H1 (cell line): ENCODE results near the gene DDX51. TPM values are rescaled to one million over a fixed set of nuclear protein-coding genes. Genes with fewer than 3 reads are reported as not detected.

Experiments
- CTCF ChIA-PET: fragments of 300-600 bp; sonication (Branson Sonifier 250); formaldehyde crosslinking; loops from one replicate; lab custom pipeline; 2021; ENCODE audit not compliant: partially characterized antibody; lab: Charles Lee
- POLR2A ChIA-PET: fragments of 300-600 bp; sonication (Branson Sonifier 250); formaldehyde crosslinking; loops from one replicate; lab custom pipeline; 2021; ENCODE audit warnings: inconsistent platforms; ENCODE audit not compliant: partially characterized antibody; lab: Charles Lee
- DNase-seq, 2 experiments: peaks; one replicate each; pipeline versions ENCODE4 v3.0.0 to v3.0.0-alpha.2; 2010 to 2022; ENCODE audit warnings: low spot score in 2 of 2, low read depth in 1 of 2, mixed read lengths in 1 of 2
- FAIRE-seq: peaks from 2 replicates; lab custom pipeline; 2011; peaks lifted over from hg19 to GRCh38; lab: Jason Lieb, UNC
- H2AFZ ChIP-seq: 2 replicates; pipeline ENCODE4 v1.8.1; 2012; ENCODE audit warnings: low read length, inconsistent platforms
- H2AK5ac ChIP-seq: 2 replicates; pipeline ENCODE4 v1.6.1; 2013; ENCODE audit warnings: low read depth, low read length
- H2BK120ac ChIP-seq: replicated peaks from 2 replicates; pipeline ENCODE3; 2013; ENCODE audit warnings: low read depth, low read length, inconsistent platforms
- H2BK12ac ChIP-seq: 2 replicates; pipeline ENCODE4 v1.6.1; 2013; ENCODE audit warnings: low read depth, low read length
- H2BK15ac ChIP-seq: 2 replicates; pipeline ENCODE4 v1.6.1; 2013; ENCODE audit warnings: low read length
- H2BK20ac ChIP-seq: 2 replicates; pipeline ENCODE4 v1.6.1; 2013; ENCODE audit warnings: low read length
- H2BK5ac ChIP-seq: 2 replicates; pipeline ENCODE4 v1.6.1; 2013; ENCODE audit warnings: low read depth, low read length
- H3K14ac ChIP-seq: 2 replicates; pipeline ENCODE4 v1.6.1; 2013; ENCODE audit warnings: inconsistent platforms; ENCODE audit not compliant: insufficient read length
- H3K18ac ChIP-seq: 2 replicates; pipeline ENCODE4 v1.6.1; 2013; ENCODE audit warnings: low read length; ENCODE audit errors: extremely low read depth
- H3K23ac ChIP-seq: 2 replicates; pipeline ENCODE4 v1.6.1; 2013; ENCODE audit warnings: inconsistent platforms; ENCODE audit not compliant: insufficient read length
- H3K23me2 ChIP-seq: 2 replicates; pipeline ENCODE4 v1.6.1; 2013; ENCODE audit warnings: low read depth, low read length
- H3K27ac ChIP-seq: 2 replicates; pipeline ENCODE4 v1.6.1; 2011; ENCODE audit warnings: low read depth, low read length, inconsistent platforms
- H3K27me3 ChIP-seq, 4 experiments: replicated peaks in 1 of 4; 1 replicate in 1 of 4; 2 replicates in 3 of 4; pipeline versions ENCODE4 v1.6.1 to v1.8.1; 2011 to 2013; ENCODE audit warnings: low read length in 3 of 4, mild to moderate bottlenecking in 3 of 4, inconsistent platforms in 2 of 4, mixed read lengths in 2 of 4, moderate library complexity in 1 of 4; ENCODE audit not compliant: control insufficient read depth in 3 of 4, insufficient read depth in 3 of 4; ENCODE audit errors: extremely low read depth in 1 of 4
- H3K36me3 ChIP-seq, 4 experiments: 2 replicates each; pipeline versions ENCODE4 v1.6.1 to v1.8.1; 2011 to 2013; ENCODE audit warnings: mild to moderate bottlenecking in 4 of 4, low read length in 3 of 4, moderate library complexity in 2 of 4, control low read depth in 1 of 4, inconsistent platforms in 1 of 4; ENCODE audit not compliant: insufficient read depth in 4 of 4, control insufficient read depth in 2 of 4
- H3K4ac ChIP-seq: replicated peaks from 2 replicates; pipeline ENCODE3; 2013; ENCODE audit warnings: low read length, low read depth, mixed read lengths, inconsistent platforms; ENCODE audit not compliant: insufficient read length
- H3K4me1 ChIP-seq, 4 experiments: replicated peaks in 1 of 4; 1 replicate in 1 of 4; 2 replicates in 3 of 4; pipeline versions ENCODE4 v1.6.1 to v1.8.1; 2011 to 2013; ENCODE audit warnings: low read length in 3 of 4, inconsistent platforms in 2 of 4, mixed read lengths in 1 of 4; ENCODE audit not compliant: insufficient read depth in 4 of 4, control insufficient read depth in 3 of 4
- H3K4me2 ChIP-seq, 2 experiments: 2 replicates each; pipeline versions ENCODE4 v1.6.1 to v1.8.1; 2011 to 2013; ENCODE audit warnings: low read depth in 2 of 2, low read length in 2 of 2, control low read depth in 1 of 2, inconsistent platforms in 1 of 2, mild to moderate bottlenecking in 1 of 2; ENCODE audit not compliant: insufficient read depth in 1 of 2
- H3K4me3 ChIP-seq, 4 experiments: fragments of 200-600, 300-600 bp in 1 of 4; sonication (generic), shearing (Covaris generic), sonication (Bioruptor Twin) in 1 of 4; 2 replicates each; pipeline versions ENCODE4 v1.5.1 to v1.8.1; 2011 to 2016; ENCODE audit warnings: low read length in 4 of 4, low read depth in 3 of 4, control low read depth in 2 of 4, inconsistent platforms in 2 of 4, mild to moderate bottlenecking in 2 of 4, mixed read lengths in 1 of 4, moderate library complexity in 1 of 4; ENCODE audit not compliant: insufficient read depth in 2 of 4; ENCODE audit errors: extremely low read depth in 1 of 4
- H3K56ac ChIP-seq: replicated peaks from 2 replicates; pipeline ENCODE3; 2013; ENCODE audit warnings: low read depth, mild to moderate bottlenecking, mixed read lengths, low read length, inconsistent platforms; ENCODE audit not compliant: insufficient read length
- H3K79me1 ChIP-seq: 2 replicates; pipeline ENCODE4 v1.6.1; 2013; ENCODE audit warnings: low read depth, low read length, control low read depth
- H3K79me2 ChIP-seq, 2 experiments: 2 replicates each; pipeline versions ENCODE4 v1.6.1 to v1.8.1; 2012 to 2013; ENCODE audit warnings: low read length in 2 of 2, mild to moderate bottlenecking in 2 of 2, inconsistent platforms in 1 of 2; ENCODE audit not compliant: insufficient read depth in 2 of 2, control insufficient read depth in 1 of 2
- H3K9ac ChIP-seq, 4 experiments: replicated peaks in 1 of 4; 1 replicate in 1 of 4; 2 replicates in 3 of 4; pipeline versions ENCODE4 v1.6.1 to v1.8.1; 2011 to 2013; ENCODE audit warnings: low read depth in 3 of 4, low read length in 3 of 4, control low read depth in 2 of 4, mild to moderate bottlenecking in 2 of 4, moderate library complexity in 2 of 4, inconsistent platforms in 1 of 4; ENCODE audit errors: extremely low read depth in 1 of 4
- H3K9me3 ChIP-seq, 2 experiments: 2 replicates each; pipeline versions ENCODE4 v1.6.1 to v1.8.1; 2012 to 2013; ENCODE audit warnings: mild to moderate bottlenecking in 2 of 2, moderate library complexity in 2 of 2, control low read depth in 1 of 2, inconsistent platforms in 1 of 2, low read depth in 1 of 2, low read length in 1 of 2, mixed read lengths in 1 of 2; ENCODE audit not compliant: insufficient read depth in 2 of 2
- H4K20me1 ChIP-seq, 2 experiments: replicated peaks in 1 of 2; 2 replicates each; pipeline versions ENCODE3 to v1.8.1; 2011 to 2013; ENCODE audit warnings: inconsistent platforms in 2 of 2, low read length in 2 of 2, mild to moderate bottlenecking in 1 of 2; ENCODE audit not compliant: insufficient read depth in 2 of 2, control insufficient read depth in 1 of 2
- H4K5ac ChIP-seq: 2 replicates; pipeline ENCODE4 v1.6.1; 2013; ENCODE audit warnings: low read length, low read depth, mixed read lengths, inconsistent platforms; ENCODE audit not compliant: insufficient read length
- H4K8ac ChIP-seq: 2 replicates; pipeline ENCODE4 v1.8.0; 2013; ENCODE audit warnings: mild to moderate bottlenecking, moderate library complexity, low read length, inconsistent platforms; ENCODE audit not compliant: insufficient read depth; ENCODE audit errors: extremely low read depth
- H4K91ac ChIP-seq: replicated peaks from 2 replicates; pipeline ENCODE3; 2013; ENCODE audit warnings: low read length, mixed read lengths, inconsistent platforms; ENCODE audit not compliant: insufficient read length
- KDM1A ChIP-seq: fragments of 200-600, 300-600 bp; sonication (generic); IDR thresholded peaks from 2 replicates; pipeline ENCODE4 v1.7.1; 2016; ENCODE audit warnings: mild to moderate bottlenecking, low read length, borderline replicate concordance
- RXRA ChIP-seq: IDR thresholded peaks from 2 replicates; pipeline ENCODE4 v1.6.1; 2011; ENCODE audit warnings: low read depth, mild to moderate bottlenecking, low read length, moderate library complexity; ENCODE audit not compliant: insufficient read depth
- YY1 ChIP-seq: IDR thresholded peaks from 2 replicates; pipeline ENCODE4 v1.6.1; 2011; ENCODE audit warnings: low read depth, mild to moderate bottlenecking, low read length
- WGBS, 2 experiments: shearing (Covaris generic) in 1 of 2; methylation state at CpG; one replicate each; pipeline versions ENCODE4 v1.1.6 to v1.1.7; 2013 to 2015; ENCODE audit warnings: low lambda C conversion rate in 2 of 2, mixed read lengths in 2 of 2, inconsistent platforms in 1 of 2, low coverage in 1 of 2, missing lambda C conversion rate in 1 of 2; ENCODE audit not compliant: insufficient replicate concordance in 2 of 2, insufficient coverage in 1 of 2, insufficient read length in 1 of 2; ENCODE audit errors: extremely low coverage in 1 of 2, missing lambda C conversion rate in 1 of 2; 5-methylcytosine and 5-hydroxymethylcytosine counted together
- polyA plus RNA-seq, 7 experiments: library from polyadenylated mRNA; depleted of rRNA in 3 of 7; stranded (reverse) in 5 of 7; unstranded in 2 of 7; fragments of >200 nt in 5 of 7; fragments of 200-250 nt in 2 of 7; gene quantifications; 1 replicate in 5 of 7; 2 replicates in 1 of 7; 4 replicates in 1 of 7; pipeline versions ENCODE4 v1.2.1 to v1.2.3, GENCODE V29; 2011 to 2013; ENCODE audit warnings: missing spikeins in 2 of 7, mixed read lengths in 2 of 7
- total RNA-seq: library from RNA; stranded (reverse); fragmentation: NEBNext Ultra II Directional; extraction: Animal tissue kit (Norgen Biotek cat#: 25700); gene quantifications from 2 replicates; pipeline ENCODE4 v1.2.1, GENCODE V29; 2021

DDX51 gene
- total and polyA plus RNA-seq, 2 of the 8 experiments (the other 6 are each of a cell fraction or from before 2014, with no cell fraction given) = 11.2 to 24.4 TPM

GRCh38 chr12:132102297-132102696 lies 41.8 kb downstream of the DDX51 start:
- Histone ChIP-seq H3K79me1 (no peaks in the 10 kb centered on the region; the same call in 1 of the 2 replicates), H3K4me2 (no peak overlapping the region), H2BK120ac (no peak overlapping the region), H3K18ac (no peak overlapping the region), H2BK20ac (no peak overlapping the region), H2AK5ac (no peak overlapping the region), H3K9ac (no peak overlapping the region), H3K9me3 (no peaks in the 10 kb centered on the region), H3K4ac (no peak overlapping the region), H2BK12ac (no peak overlapping the region), H3K4me3 (no peak overlapping the region), H3K27me3 (no peaks in the 10 kb centered on the region), H3K79me2 (peaks cover 0 to 7% of the 10 kb centered on the region in 2 experiments; a peak in 1 of 4 replicates), H4K20me1 (peaks cover 8 to 14% of the 10 kb centered on the region in 2 experiments), H3K56ac (no peak overlapping the region), H3K27ac (no peak overlapping the region), H3K14ac (no peak overlapping the region), H3K36me3 (peaks cover 0 to 7% (median 2%) of the 10 kb centered on the region in 4 experiments; a peak in 4 of 8 replicates), H4K8ac (no peak overlapping the region), H3K23ac (no peak overlapping the region), H3K4me1 (peaks cover 0 to 7% (median 2%) of the 10 kb centered on the region in 4 experiments; a peak in 3 of 7 replicates), H3K23me2 (no peaks in the 10 kb centered on the region), H4K91ac (no peak overlapping the region), H4K5ac (no peak overlapping the region), H2AFZ (no peak overlapping the region), H2BK15ac (no peak overlapping the region), H2BK5ac (no peak overlapping the region)
- no peak for TF ChIP-seq RXRA
- no peak for TF ChIP-seq KDM1A
- TF ChIP-seq YY1 = no peak
- ChIA-PET POLR2A (interaction anchor here (0.5 to 1.0 kb wide), 2 partner anchors 23 to 271 kb away, joined by 3 read pairs; no protein-coding TSS in a partner anchor), CTCF (interaction anchor here (0.8 kb wide), 1 partner anchor 183 kb away, joined by 3 read pairs; no protein-coding TSS in a partner anchor)
- DNase-seq = no peak
- 95% methylated on average over 9 of the region's 9 CpGs; no CpG with 5 or more reads in 1 of the 2 experiments for WGBS, 2 experiments
- FAIRE-seq = no peak
